ENCODE results near the gene GLUL. TPM values are rescaled to one million over a fixed set of nuclear protein-coding genes. Genes with fewer than 3 reads are reported as not detected.
A peak's percentile ranks its signal among the peaks of the same experiment; 100 is the strongest.
"Not testable (repeated sequence)": the region's sequence is repeated elsewhere in the genome, so short reads cannot be mapped to it uniquely, and the experiment has no call there.

Gene GLUL
- total RNA-seq, 2 experiments from 2014 or later: 18.3 to 77.4 TPM

DNA sequence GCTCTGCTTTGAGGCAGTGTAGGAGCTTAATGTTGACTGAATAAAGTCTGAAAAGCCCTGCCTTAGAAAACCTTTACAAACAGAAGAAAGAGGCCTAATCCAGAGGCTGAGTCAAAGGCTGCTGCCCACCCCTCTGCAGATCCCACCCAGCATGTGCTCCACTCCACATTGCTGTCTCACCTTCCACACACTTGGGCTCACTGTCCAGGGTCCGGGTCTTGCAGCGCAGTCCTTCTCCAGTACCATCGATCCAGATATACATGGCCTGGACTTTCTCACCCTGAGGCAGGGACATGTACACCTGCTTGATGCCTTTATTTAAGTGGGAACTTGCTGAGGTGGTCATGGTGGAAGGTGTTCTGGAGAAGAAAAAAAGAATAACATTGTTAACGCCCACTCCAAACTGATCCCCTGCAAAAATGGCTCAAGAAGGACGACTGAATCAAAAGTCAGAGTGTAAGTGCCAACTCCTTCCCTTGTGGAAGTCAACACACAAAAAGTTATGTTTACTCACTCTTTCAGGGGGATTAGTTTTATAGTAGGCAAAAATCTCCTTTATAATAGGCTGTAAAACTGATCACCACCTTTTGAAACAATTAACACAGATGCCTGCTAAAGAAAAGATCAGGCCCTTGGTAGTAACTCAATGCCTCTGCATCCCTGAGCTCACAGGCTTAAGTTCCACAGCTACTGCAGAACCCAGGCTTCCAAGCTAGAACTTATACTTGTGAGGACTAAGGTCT, 3.0 kb downstream of the GLUL start:
- CTCF ChIA-PET: interaction anchor here (2.0 to 2.8 kb wide), 3 partner anchors 8 to 303 kb away, joined by 8 to 18 read pairs (median 9); no protein-coding TSS in a partner anchor
- H3K36me3 Mint-ChIP-seq: peaks cover 50% of the 10 kb centered on the region

GRCh38 chr1:182387566-182387965, 4.0 kb downstream of the GLUL start:
- CTCF ChIA-PET: interaction anchor here (1.1 to 2.8 kb wide), 2 partner anchors 9 to 244 kb away, joined by 4 to 9 read pairs; no protein-coding TSS in a partner anchor
- DNase-seq (no peak), ATAC-seq (no peak)
- H3K4me1 Mint-ChIP-seq: peaks cover 23% of the 10 kb centered on the region
- H3K4me3 Mint-ChIP-seq: no peak overlapping the region
- no peaks in the 10 kb centered on the region for H3K9me3 Mint-ChIP-seq (ENCODE audit: low read depth)
- H3K27ac Mint-ChIP-seq: no peak overlapping the region
- peaks cover 53% of the 10 kb centered on the region for H3K36me3 Mint-ChIP-seq
- H3K27me3 Mint-ChIP-seq: peaks cover 38% of the 10 kb centered on the region

More for the DNA sequence above, 3.0 kb downstream of the GLUL start:
- Mint-ChIP-seq H3K4me3 (peak overlapping the region; percentile 80), H3K4me1 (peaks cover 26% of the 10 kb centered on the region), H3K27me3 (peaks cover 48% of the 10 kb centered on the region), H3K27ac (no peak overlapping the region), H3K9me3 (ENCODE audit: low read depth) (no peaks in the 10 kb centered on the region)
- ATAC-seq (no peak), DNase-seq (no peak)

DNA sequence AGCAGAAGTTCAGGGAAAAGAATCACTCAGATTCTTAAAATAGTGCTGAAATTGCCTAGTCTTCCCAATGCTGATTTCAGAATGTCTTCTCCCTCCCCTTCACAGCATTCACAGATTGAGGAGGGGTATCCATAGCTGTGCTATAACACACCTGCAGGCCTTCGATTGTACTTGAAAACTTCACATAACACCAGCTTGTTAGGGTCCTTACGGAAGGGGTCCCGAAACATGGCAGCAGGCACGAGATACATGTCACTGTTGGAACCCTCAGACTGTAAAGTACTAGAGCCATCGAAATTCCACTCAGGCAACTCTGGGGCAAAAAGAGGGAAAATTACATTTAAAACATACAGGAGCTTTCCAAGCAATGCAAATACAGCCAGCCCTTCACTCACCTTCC, 4.6 kb downstream of the GLUL start:
- H3K27ac Mint-ChIP-seq: no peak overlapping the region
- no peak for ATAC-seq
- H3K4me1 Mint-ChIP-seq: peaks cover 22% of the 10 kb centered on the region
- no peak overlapping the region for H3K4me3 Mint-ChIP-seq
- no peak for DNase-seq
- H3K27me3 Mint-ChIP-seq: peaks cover 35% of the 10 kb centered on the region
- CTCF ChIA-PET: interaction anchor here (1.1 to 2.8 kb wide), 2 partner anchors 9 to 243 kb away, joined by 4 to 9 read pairs; no protein-coding TSS in a partner anchor
- H3K9me3 Mint-ChIP-seq (ENCODE audit: low read depth): no peaks in the 10 kb centered on the region
- H3K36me3 Mint-ChIP-seq: peaks cover 53% of the 10 kb centered on the region

- Mint-ChIP-seq H3K27me3 (peaks cover 33% of the 10 kb centered on the region), H3K36me3 (peaks cover 52% of the 10 kb centered on the region), H3K9me3 (ENCODE audit: low read depth) (no peaks in the 10 kb centered on the region), H3K27ac (no peak overlapping the region), H3K4me1 (peaks cover 22% of the 10 kb centered on the region), H3K4me3 (no peak overlapping the region)
- CTCF ChIA-PET: interaction anchor here (2.8 kb wide), 1 partner anchor 10 kb away, joined by 9 read pairs; no protein-coding TSS in a partner anchor
- ATAC-seq (no peak), DNase-seq (no peak)
Measured at GRCh38 chr1:182385885-182386853, 5.4 kb downstream of the GLUL start.

DNA sequence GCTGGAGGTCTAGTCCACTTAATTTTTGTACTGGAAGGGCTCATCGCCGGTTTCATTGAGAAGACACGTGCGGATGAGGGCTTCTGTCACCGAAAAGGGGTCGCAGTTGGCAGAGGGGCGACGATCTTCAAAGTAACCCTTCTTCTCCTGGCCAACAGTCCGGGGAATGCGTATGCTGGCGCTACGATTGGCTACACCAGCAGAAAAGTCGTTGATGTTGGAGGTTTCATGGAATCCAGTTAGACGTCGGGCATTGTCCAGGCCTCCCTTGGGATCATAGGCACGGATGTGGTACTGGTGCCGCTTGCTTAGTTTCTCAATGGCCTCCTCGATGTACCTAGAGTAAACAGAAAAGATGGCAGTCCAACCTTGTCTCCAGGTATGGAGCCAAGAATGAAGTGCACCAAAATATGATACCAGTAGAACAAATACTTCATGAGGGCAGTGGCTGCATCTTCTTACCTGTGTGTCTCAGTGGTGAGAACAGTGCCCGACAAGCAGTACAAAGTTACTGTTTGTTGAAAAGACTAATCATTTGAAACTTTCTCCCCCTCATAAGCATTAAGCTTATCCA, 7.1 kb downstream of the GLUL start:
- CTCF ChIA-PET: no interaction called here
- Mint-ChIP-seq H3K4me3 (no peak overlapping the region), H3K36me3 (peaks cover 43% of the 10 kb centered on the region), H3K9me3 (ENCODE audit: low read depth) (no peaks in the 10 kb centered on the region), H3K27ac (no peak overlapping the region), H3K27me3 (peaks cover 18% of the 10 kb centered on the region), H3K4me1 (peaks cover 12% of the 10 kb centered on the region)
- DNase-seq (no peak), ATAC-seq (no peak)

DNA sequence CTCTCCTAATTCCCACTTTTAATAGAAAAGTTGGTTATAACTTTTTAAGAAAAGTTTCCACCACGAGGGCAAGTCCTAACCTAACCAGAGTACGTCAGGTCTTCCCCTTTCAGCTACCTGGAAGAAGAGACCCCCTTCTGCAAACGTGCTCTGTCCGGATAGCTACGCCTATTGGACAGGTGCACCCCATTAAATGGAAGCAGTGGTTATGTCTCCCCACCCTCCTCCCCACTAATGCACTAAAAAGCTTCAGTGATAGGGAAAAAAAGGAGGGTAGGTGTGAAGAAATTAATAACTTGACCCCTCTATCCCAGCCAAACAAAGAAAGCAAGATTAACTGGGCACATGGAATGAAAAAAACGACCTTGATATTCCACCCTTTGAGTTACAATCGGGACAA, 7.7 kb downstream of the GLUL start:
- peaks cover 43% of the 10 kb centered on the region for H3K36me3 Mint-ChIP-seq
- peaks cover 6% of the 10 kb centered on the region for H3K4me1 Mint-ChIP-seq
- CTCF ChIA-PET: no interaction called here
- H3K4me3 Mint-ChIP-seq: no peak overlapping the region
- H3K27ac Mint-ChIP-seq: no peak overlapping the region
- no peak for ATAC-seq
- H3K9me3 Mint-ChIP-seq (ENCODE audit: low read depth): no peaks in the 10 kb centered on the region
- peaks cover 13% of the 10 kb centered on the region for H3K27me3 Mint-ChIP-seq
- no peak for DNase-seq

DNA sequence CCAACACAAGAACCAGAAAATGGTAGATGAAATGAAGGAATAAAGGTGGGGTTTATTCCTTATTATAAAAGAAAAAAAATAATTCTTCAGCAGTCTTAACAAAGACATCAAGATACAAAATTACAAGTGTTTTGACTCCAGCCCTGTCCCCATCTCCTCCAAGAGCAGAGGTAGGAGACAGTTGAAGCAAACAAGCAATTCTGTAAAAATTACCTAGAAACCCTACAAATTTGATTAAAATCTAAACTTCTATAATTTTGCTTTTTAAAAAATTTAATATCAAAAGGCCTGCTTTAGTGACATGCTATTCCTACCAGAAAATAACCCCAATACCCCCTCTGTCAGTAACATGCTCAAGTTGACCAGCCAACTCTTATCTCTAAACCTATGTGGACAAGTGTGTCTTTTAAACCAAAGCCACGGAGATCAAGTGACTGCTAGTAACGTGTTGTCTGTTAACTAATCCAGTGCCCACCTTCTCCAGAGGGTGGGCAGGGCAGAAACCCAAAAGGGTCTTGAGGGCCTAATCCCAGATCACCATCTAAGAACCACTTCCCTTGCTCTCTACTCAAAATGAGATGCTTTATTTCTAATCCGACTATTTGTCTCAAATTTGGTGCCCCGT, 8.4 kb downstream of the GLUL start:
- H3K9me3 Mint-ChIP-seq (ENCODE audit: low read depth): no peaks in the 10 kb centered on the region
- H3K36me3 Mint-ChIP-seq: peaks cover 37% of the 10 kb centered on the region
- H3K27ac Mint-ChIP-seq: no peak overlapping the region
- DNase-seq: no peak
- H3K4me1 Mint-ChIP-seq: peaks cover 2% of the 10 kb centered on the region
- H3K4me3 Mint-ChIP-seq: no peak overlapping the region
- CTCF ChIA-PET: no interaction called here
- peaks cover 7% of the 10 kb centered on the region for H3K27me3 Mint-ChIP-seq
- no peak for ATAC-seq

- CTCF ChIA-PET: interaction anchor here (1.4 kb wide), 1 partner anchor 252 kb away, joined by 4 read pairs; no protein-coding TSS in a partner anchor
- Mint-ChIP-seq H3K36me3 (peaks cover 30% of the 10 kb centered on the region), H3K4me1 (peaks cover 2% of the 10 kb centered on the region), H3K27ac (no peak overlapping the region), H3K27me3 (no peaks in the 10 kb centered on the region), H3K9me3 (ENCODE audit: low read depth) (no peaks in the 10 kb centered on the region), H3K4me3 (no peak overlapping the region)
- DNase-seq: no peak
- ATAC-seq: no peak
Measured at GRCh38 chr1:182381962-182382819, 9.4 kb downstream of the GLUL start.

GRCh38 chr1:182380199-182380598, 11.4 kb downstream of the GLUL start:
- peaks cover 2% of the 10 kb centered on the region for H3K4me1 Mint-ChIP-seq
- CTCF ChIA-PET: interaction anchor here (1.1 to 1.7 kb wide), 2 partner anchors 15 to 237 kb away, joined by 3 to 4 read pairs; no protein-coding TSS in a partner anchor
- H3K27me3 Mint-ChIP-seq: no peaks in the 10 kb centered on the region
- ATAC-seq: no peak
- H3K27ac Mint-ChIP-seq: no peak overlapping the region
- H3K36me3 Mint-ChIP-seq: peaks cover 12% of the 10 kb centered on the region
- no peak overlapping the region for H3K4me3 Mint-ChIP-seq
- no peaks in the 10 kb centered on the region for H3K9me3 Mint-ChIP-seq (ENCODE audit: low read depth)
- DNase-seq: no peak

- not testable (repeated sequence) for ATAC-seq; H3K4me1 Mint-ChIP-seq; H3K27ac Mint-ChIP-seq; H3K9me3 Mint-ChIP-seq (ENCODE audit: low read depth); DNase-seq; H3K27me3 Mint-ChIP-seq; H3K36me3 Mint-ChIP-seq; H3K4me3 Mint-ChIP-seq
- CTCF ChIA-PET: interaction anchor here (0.8 to 1.7 kb wide), 3 partner anchors 16 to 236 kb away, joined by 3 to 4 read pairs (median 3); no protein-coding TSS in a partner anchor
Measured at GRCh38 chr1:182379781-182380180, 11.8 kb downstream of the GLUL start.

DNA sequence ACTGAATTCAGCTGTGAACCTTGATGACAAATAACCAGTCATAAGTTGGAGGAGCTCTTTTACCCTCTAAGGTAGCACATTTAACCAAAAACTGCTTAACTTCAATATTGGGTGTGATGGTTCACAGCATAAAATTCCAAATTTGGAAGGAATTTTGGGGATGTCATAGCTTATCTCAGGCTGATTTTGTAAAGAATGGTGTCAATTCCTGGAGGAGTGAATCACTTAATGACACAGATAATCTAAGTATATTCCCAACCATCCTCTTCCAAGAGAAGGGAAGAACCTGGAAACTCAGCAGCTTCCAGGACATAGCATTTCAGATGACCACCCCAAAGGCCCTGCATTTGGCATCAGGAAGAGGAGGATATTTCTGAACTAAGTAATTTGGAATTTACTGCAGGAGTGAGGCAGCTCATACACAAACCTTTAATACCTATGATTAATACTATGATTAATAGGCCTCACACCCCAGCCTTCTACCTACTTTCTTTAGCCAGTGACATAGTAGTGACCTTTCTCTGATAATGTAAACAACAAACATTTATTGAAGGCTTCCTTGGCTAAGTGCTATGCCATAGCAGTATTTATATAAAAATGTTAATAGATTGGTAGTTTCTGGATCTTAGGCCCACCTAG, 14.5 kb downstream of the GLUL start:
- CTCF ChIA-PET: interaction anchor here (2.6 kb wide), 1 partner anchor 234 kb away, joined by 7 read pairs; no protein-coding TSS in a partner anchor
- Mint-ChIP-seq H3K4me3 (no peak overlapping the region), H3K9me3 (ENCODE audit: low read depth) (no peaks in the 10 kb centered on the region), H3K36me3 (no peaks in the 10 kb centered on the region), H3K27me3 (no peaks in the 10 kb centered on the region), H3K4me1 (peaks cover 2% of the 10 kb centered on the region), H3K27ac (no peak overlapping the region)
- no peak for ATAC-seq
- no peak for DNase-seq
